ENCODE measurements around the gene DOCK9. TPM values are rescaled to one million over a fixed set of nuclear protein-coding genes. Genes with fewer than 3 reads are reported as not detected.

The DOCK9 gene
- total and polyA plus RNA-seq, 9 of the 15 experiments (the other 6 are each of a cell fraction or from before 2014, with no cell fraction given) = 3.5 to 25.3 (median 16.7) TPM

DNA sequence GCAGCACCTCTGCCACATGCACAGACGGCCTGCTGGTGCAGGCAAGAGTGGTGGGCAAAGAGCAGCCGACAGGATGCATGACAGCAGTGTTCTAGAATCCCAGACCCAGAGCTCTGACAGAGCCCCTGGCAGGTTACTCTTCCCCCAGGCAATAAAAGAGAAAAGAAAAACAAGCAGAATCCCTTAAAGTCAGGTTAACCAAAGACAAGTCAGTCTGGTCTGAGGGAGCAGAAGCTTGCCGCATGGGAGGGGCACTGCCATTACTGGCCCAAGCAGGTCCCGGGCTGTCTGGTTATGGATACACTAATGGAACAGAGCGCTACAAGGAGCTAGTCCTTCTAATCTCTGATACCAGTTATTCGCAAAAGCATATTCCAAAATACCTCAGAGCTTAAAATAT is 36.1 kb upstream of the DOCK9 start:
- Histone ChIP-seq H3K9ac (ENCODE audit: insufficient read depth in 1 of 2, low read depth in 2 of 2, low read length in 2 of 2) (peak overlapping the region in 1 of 2 experiments; percentile 4; a peak in 1 of 4 replicates), H3K4me2 (ENCODE audit: insufficient read depth, low read length) (no peak overlapping the region), H3K36me3 (ENCODE audit: control insufficient read depth, insufficient read depth, low read length) (no peaks in the 10 kb centered on the region), H3K9me1 (ENCODE audit: control insufficient read depth, insufficient read depth, low read length) (peaks cover 4% of the 10 kb centered on the region), H2AFZ (ENCODE audit: low read depth, low read length) (no peak overlapping the region), H3K9me3 (replicated peaks; ENCODE audit: control insufficient read depth, insufficient read depth, low read depth, low read length) (no peaks in the 10 kb centered on the region), H4K20me1 (replicated peaks; ENCODE audit: control insufficient read depth, insufficient read depth, low read length) (no peaks in the 10 kb centered on the region), H3K27me3 (ENCODE audit: control insufficient read depth in 2 of 2, insufficient read depth in 2 of 2, low read length in 2 of 2) (no peaks in the 10 kb centered on the region), H3K4me3 (no peak overlapping the region), H3K4me1 (replicated peaks in 1 of 2; ENCODE audit: control insufficient read depth in 2 of 2, insufficient read depth in 2 of 2, low read length in 2 of 2) (peaks cover 3 to 9% of the 10 kb centered on the region in 2 experiments; a peak in 3 of 5 replicates), H3K27ac (ENCODE audit: extremely low read depth, low read depth, low read length) (no peak overlapping the region), H3K79me2 (ENCODE audit: control insufficient read depth, insufficient read depth, low read length) (peaks cover 4% of the 10 kb centered on the region; the same call in 2 of the 3 replicates)
- no peak for DNase-seq (ENCODE audit: extremely low read depth in 1 of 4, low spot score in 3 of 4)
- POLR2A ChIA-PET = interaction anchor here (0.7 to 1.1 kb wide), 2 partner anchors 15 to 20 kb away, joined by 3 to 4 read pairs; no protein-coding TSS in a partner anchor
- CTCF ChIA-PET (ENCODE audit: low intra/inter-chr PET ratio) = no interaction called here
- no peak for FAIRE-seq
- in situ Hi-C loops (cut with MboI) = no loop called here
- BruUV-seq (replicated peaks) = no TSS peak
- intact Hi-C loops (cut with micrococcal nuclease) = no loop called here
- no peak for ATAC-seq
- WGBS (ENCODE audit: insufficient coverage, low coverage, missing lambda C conversion rate) = 80% methylated on average over 6 of the region's 6 CpGs
- TF ChIP-seq NCOA2 (IDR thresholded peaks at IDR 0.05; ENCODE audit: partially characterized antibody in 2 of 2) (no peak), MGA (IDR thresholded peaks at IDR 0.05) (no peak), ZNF133 (CRISPR knock-in tag; IDR thresholded peaks at IDR 0.05) (no peak), ZNF197 (CRISPR knock-in tag; IDR thresholded peaks at IDR 0.05; ENCODE audit: low read depth) (no peak)

Data from K562 (cell line).